Neural cell (in vitro differentiated cells): ENCODE results near the gene MGAM2. TPM values are rescaled to one million over a fixed set of nuclear protein-coding genes. Genes with fewer than 3 reads are reported as not detected.

Experiments used
- H2AFZ ChIP-seq: fragments of 200-600, 300-800 bp; sonication (generic), shearing (Covaris generic); 2 replicates; pipeline ENCODE4 v1.6.0; 2014; ENCODE audit warnings: low read depth, mild to moderate bottlenecking, antibody characterized with exemption, low read length, moderate library complexity
- H3F3A ChIP-seq: fragments of 200-600 bp; shearing (Covaris generic); 2 replicates; pipeline ENCODE4 v1.6.1; 2016; ENCODE audit warnings: mild to moderate bottlenecking, moderate library complexity, mixed read lengths, antibody characterized with exemption, low read length; ENCODE audit not compliant: insufficient read depth, poor library complexity, severe bottlenecking
- H3K27ac ChIP-seq: fragments of 200-600, 300-800 bp; sonication (generic), shearing (Covaris generic); 2 replicates; pipeline ENCODE4 v1.5.1; 2014; ENCODE audit warnings: mild to moderate bottlenecking, low read length, moderate library complexity
- H3K27me3 ChIP-seq: fragments of 300-800, 200-600 bp; sonication (generic), shearing (Covaris generic); 2 replicates; pipeline ENCODE4 v1.6.0; 2014; ENCODE audit warnings: mild to moderate bottlenecking, low read depth, low read length, moderate library complexity; ENCODE audit not compliant: insufficient read depth
- H3K36me3 ChIP-seq: fragments of 300-800, 200-600 bp; sonication (generic), shearing (Covaris generic); 2 replicates; pipeline ENCODE4 v1.5.1; 2014; ENCODE audit warnings: mild to moderate bottlenecking, antibody characterized with exemption, low read length, moderate library complexity; ENCODE audit not compliant: insufficient read depth
- H3K4me2 ChIP-seq: fragments of 300-800, 200-600 bp; sonication (generic), shearing (Covaris generic); 2 replicates; pipeline ENCODE4 v1.6.0; 2014; ENCODE audit warnings: mild to moderate bottlenecking, low read length
- H3K4me3 ChIP-seq: fragments of 300-800, 200-600 bp; sonication (generic), shearing (Covaris generic); 2 replicates; pipeline ENCODE4 v1.5.1; 2014; ENCODE audit warnings: mild to moderate bottlenecking, low read length, moderate library complexity
- H3K79me2 ChIP-seq: fragments of 200-600 bp; shearing (Covaris generic); replicated peaks from 2 replicates; pipeline ENCODE4 v1.6.0; 2014; ENCODE audit warnings: mild to moderate bottlenecking, low read length, moderate library complexity; ENCODE audit not compliant: insufficient read depth
- H3K9ac ChIP-seq: fragments of 300-800, 200-600 bp; sonication (generic), shearing (Covaris generic); 2 replicates; pipeline ENCODE4 v1.6.1; 2016; ENCODE audit warnings: mild to moderate bottlenecking, low read length, mixed read lengths
- H3K9me2 ChIP-seq: fragments of 200-600 bp; shearing (Covaris generic); 2 replicates; pipeline ENCODE4 v1.6.1; 2016; ENCODE audit warnings: mild to moderate bottlenecking, low read length, mixed read lengths; ENCODE audit not compliant: insufficient read depth
- H3K9me3 ChIP-seq: fragments of 200-600, 300-800 bp; sonication (generic), shearing (Covaris generic); 2 replicates; pipeline ENCODE4 v1.6.1; 2016; ENCODE audit warnings: mild to moderate bottlenecking, mixed run types, low read length, moderate library complexity, mixed read lengths
- H4K20me1 ChIP-seq: fragments of 200-600 bp; shearing (Covaris generic); 2 replicates; pipeline ENCODE4 v1.6.1; 2016; ENCODE audit warnings: mild to moderate bottlenecking, mixed run types; ENCODE audit not compliant: insufficient read depth
- EP300 ChIP-seq: fragments of 450-650 bp; conservative IDR thresholded peaks from 2 replicates; pipeline ENCODE4 v1.6.1; 2014; ENCODE audit warnings: antibody characterized with exemption, mild to moderate bottlenecking, moderate library complexity; ENCODE audit not compliant: poor library complexity, severe bottlenecking
- EZH2 ChIP-seq: fragments of 200-600, 300-800 bp; shearing (Covaris generic), sonication (generic); IDR thresholded peaks from 2 replicates; pipeline ENCODE4 v1.6.1; 2014; ENCODE audit warnings: antibody characterized with exemption, low read length, borderline replicate concordance, mild to moderate bottlenecking; ENCODE audit not compliant: insufficient read depth, poor library complexity, severe bottlenecking
- MXI1 ChIP-seq: fragments of 450-650 bp; conservative IDR thresholded peaks from 2 replicates; pipeline ENCODE4 v1.6.1; 2014; ENCODE audit warnings: antibody characterized with exemption, mild to moderate bottlenecking; ENCODE audit not compliant: poor library complexity, severe bottlenecking
- POLR2AphosphoS5 ChIP-seq: IDR thresholded peaks from 2 replicates; pipeline ENCODE4 v1.6.1; 2012
- RAD21 ChIP-seq: fragments of 450-650 bp; conservative IDR thresholded peaks from 2 replicates; pipeline ENCODE4 v1.6.1; 2014; ENCODE audit warnings: antibody characterized with exemption, mild to moderate bottlenecking, moderate library complexity
- SMC3 ChIP-seq: fragments of 450-650 bp; conservative IDR thresholded peaks from 2 replicates; pipeline ENCODE4 v1.6.1; 2014; ENCODE audit warnings: antibody characterized with exemption, mild to moderate bottlenecking, moderate library complexity; ENCODE audit not compliant: poor library complexity
- TAF1 ChIP-seq: IDR thresholded peaks from 2 replicates; pipeline ENCODE4 v1.6.1; 2012; ENCODE audit warnings: low read depth
- polyA minus RNA-seq: library from RNA; depleted of rRNA, polyadenylated mRNA; stranded (reverse); fragments of >200 nt; gene quantifications from 2 replicates; pipeline ENCODE4 v1.2.3, GENCODE V29; 2014
- polyA plus RNA-seq: library from polyadenylated mRNA; depleted of rRNA; stranded (reverse); fragments of >200 nt; gene quantifications from 2 replicates; pipeline ENCODE4 v1.2.3, GENCODE V29; 2014
- TF ChIP-seq, protein P1 (sequence below): fragments of 450-650 bp; IDR thresholded peaks from 2 replicates; pipeline ENCODE4 v1.5.1; 2014; ENCODE audit warnings: antibody characterized with exemption, mild to moderate bottlenecking, moderate library complexity; ENCODE audit not compliant: poor library complexity, severe bottlenecking
- TF ChIP-seq, protein P2 (sequence below): IDR thresholded peaks from 2 replicates; pipeline ENCODE4 v1.6.1; 2012; ENCODE audit warnings: borderline replicate concordance

The MGAM2 gene
- polyA plus RNA-seq (0.66 and 0.76 TPM in 2 replicates), polyA minus RNA-seq (0.97 and 1.7 TPM in 2 replicates)

GRCh38 chr7:142111499-142111898 is at the start of gene MGAM2:
TSS of gene MGAM2 (plus strand) at chr7:142111718. CDS start at chr7:142116874, 5,156 bp downstream.
- H4K20me1 ChIP-seq, result no peaks in the 10 kb centered on the region
- TF ChIP-seq, protein P1, sequence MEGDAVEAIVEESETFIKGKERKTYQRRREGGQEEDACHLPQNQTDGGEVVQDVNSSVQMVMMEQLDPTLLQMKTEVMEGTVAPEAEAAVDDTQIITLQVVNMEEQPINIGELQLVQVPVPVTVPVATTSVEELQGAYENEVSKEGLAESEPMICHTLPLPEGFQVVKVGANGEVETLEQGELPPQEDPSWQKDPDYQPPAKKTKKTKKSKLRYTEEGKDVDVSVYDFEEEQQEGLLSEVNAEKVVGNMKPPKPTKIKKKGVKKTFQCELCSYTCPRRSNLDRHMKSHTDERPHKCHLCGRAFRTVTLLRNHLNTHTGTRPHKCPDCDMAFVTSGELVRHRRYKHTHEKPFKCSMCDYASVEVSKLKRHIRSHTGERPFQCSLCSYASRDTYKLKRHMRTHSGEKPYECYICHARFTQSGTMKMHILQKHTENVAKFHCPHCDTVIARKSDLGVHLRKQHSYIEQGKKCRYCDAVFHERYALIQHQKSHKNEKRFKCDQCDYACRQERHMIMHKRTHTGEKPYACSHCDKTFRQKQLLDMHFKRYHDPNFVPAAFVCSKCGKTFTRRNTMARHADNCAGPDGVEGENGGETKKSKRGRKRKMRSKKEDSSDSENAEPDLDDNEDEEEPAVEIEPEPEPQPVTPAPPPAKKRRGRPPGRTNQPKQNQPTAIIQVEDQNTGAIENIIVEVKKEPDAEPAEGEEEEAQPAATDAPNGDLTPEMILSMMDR, result no peak
- TF ChIP-seq TAF1 (no peak), SMC3 (no peak), RAD21 (no peak), EP300 (no peak), POLR2AphosphoS5 (no peak), EZH2 (no peak), MXI1 (no peak)
- TF ChIP-seq, protein P2, sequence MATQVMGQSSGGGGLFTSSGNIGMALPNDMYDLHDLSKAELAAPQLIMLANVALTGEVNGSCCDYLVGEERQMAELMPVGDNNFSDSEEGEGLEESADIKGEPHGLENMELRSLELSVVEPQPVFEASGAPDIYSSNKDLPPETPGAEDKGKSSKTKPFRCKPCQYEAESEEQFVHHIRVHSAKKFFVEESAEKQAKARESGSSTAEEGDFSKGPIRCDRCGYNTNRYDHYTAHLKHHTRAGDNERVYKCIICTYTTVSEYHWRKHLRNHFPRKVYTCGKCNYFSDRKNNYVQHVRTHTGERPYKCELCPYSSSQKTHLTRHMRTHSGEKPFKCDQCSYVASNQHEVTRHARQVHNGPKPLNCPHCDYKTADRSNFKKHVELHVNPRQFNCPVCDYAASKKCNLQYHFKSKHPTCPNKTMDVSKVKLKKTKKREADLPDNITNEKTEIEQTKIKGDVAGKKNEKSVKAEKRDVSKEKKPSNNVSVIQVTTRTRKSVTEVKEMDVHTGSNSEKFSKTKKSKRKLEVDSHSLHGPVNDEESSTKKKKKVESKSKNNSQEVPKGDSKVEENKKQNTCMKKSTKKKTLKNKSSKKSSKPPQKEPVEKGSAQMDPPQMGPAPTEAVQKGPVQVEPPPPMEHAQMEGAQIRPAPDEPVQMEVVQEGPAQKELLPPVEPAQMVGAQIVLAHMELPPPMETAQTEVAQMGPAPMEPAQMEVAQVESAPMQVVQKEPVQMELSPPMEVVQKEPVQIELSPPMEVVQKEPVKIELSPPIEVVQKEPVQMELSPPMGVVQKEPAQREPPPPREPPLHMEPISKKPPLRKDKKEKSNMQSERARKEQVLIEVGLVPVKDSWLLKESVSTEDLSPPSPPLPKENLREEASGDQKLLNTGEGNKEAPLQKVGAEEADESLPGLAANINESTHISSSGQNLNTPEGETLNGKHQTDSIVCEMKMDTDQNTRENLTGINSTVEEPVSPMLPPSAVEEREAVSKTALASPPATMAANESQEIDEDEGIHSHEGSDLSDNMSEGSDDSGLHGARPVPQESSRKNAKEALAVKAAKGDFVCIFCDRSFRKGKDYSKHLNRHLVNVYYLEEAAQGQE, result no peak
- no peak within 1 kb of the TSS for H3K4me3 ChIP-seq
- no peaks in the 10 kb centered on the region for H3K79me2 ChIP-seq
- H3K9me3 ChIP-seq, result no peaks in the 10 kb centered on the region
- no peaks in the 10 kb centered on the region for H3K9me2 ChIP-seq
- no peak within 1 kb of the TSS for H3K4me2 ChIP-seq
- no peak within 1 kb of the TSS for H2AFZ ChIP-seq
- no peaks in the 10 kb centered on the region for H3K36me3 ChIP-seq
- H3K9ac ChIP-seq, result no peak within 1 kb of the TSS
- no peaks in the 10 kb centered on the region for H3F3A ChIP-seq
- H3K27me3 ChIP-seq, result no peaks in the 10 kb centered on the region
- H3K27ac ChIP-seq, result no peak within 1 kb of the TSS

- Histone ChIP-seq H3K4me3 (no peak overlapping the region), H3K79me2 (no peaks in the 10 kb centered on the region), H2AFZ (no peak overlapping the region), H3K9me3 (no peaks in the 10 kb centered on the region), H3K27ac (no peak overlapping the region), H3F3A (no peaks in the 10 kb centered on the region), H3K9ac (no peak overlapping the region), H3K36me3 (no peaks in the 10 kb centered on the region), H4K20me1 (no peaks in the 10 kb centered on the region), H3K4me2 (no peak overlapping the region), H3K9me2 (no peaks in the 10 kb centered on the region), H3K27me3 (no peaks in the 10 kb centered on the region)
- TF ChIP-seq RAD21 (no peak), EZH2 (no peak), EP300 (no peak), MXI1 (no peak), POLR2AphosphoS5 (no peak), TAF1 (no peak), SMC3 (no peak)
- TF ChIP-seq, protein P2, result no peak
- TF ChIP-seq, protein P1, result no peak
These were observed 47.7 kb upstream of the MGAM2 start for GRCh38 chr7:142063551-142064442.
